ENCODE results near the gene CPEB1. TPM values are rescaled to one million over a fixed set of nuclear protein-coding genes. Genes with fewer than 3 reads are reported as not detected.
A peak's percentile ranks its signal among the peaks of the same experiment; 100 is the strongest.

The CPEB1 gene
- total RNA-seq, 1 donor from 2014 or later = 15.2 TPM

- Mint-ChIP-seq H3K27ac (ENCODE audit: unreplicated experiment) (no peak overlapping the region), H3K4me3 (ENCODE audit: unreplicated experiment) (no peak overlapping the region), H3K4me1 (ENCODE audit: low read depth, unreplicated experiment) (peaks cover 3% of the 10 kb centered on the region), H3K27me3 (ENCODE audit: unreplicated experiment) (peaks cover 16% of the 10 kb centered on the region), H3K36me3 (ENCODE audit: unreplicated experiment) (peaks cover 22% of the 10 kb centered on the region), H3K9me3 (ENCODE audit: unreplicated experiment) (peaks cover 5% of the 10 kb centered on the region)
- TF ChIP-seq CTCF (IDR thresholded peaks at IDR 0.05; ENCODE audit: partially characterized antibody, unreplicated experiment) = no peak
- no peak for DNase-seq
These were observed 15.5 kb upstream of the CPEB1 start for GRCh38 chr15:82662641-82663040.

GRCh38 chr15:82660378-82660777 is 13.2 kb upstream of the CPEB1 start:
- H3K36me3 Mint-ChIP-seq (ENCODE audit: unreplicated experiment) = peaks cover 22% of the 10 kb centered on the region
- peaks cover 3% of the 10 kb centered on the region for H3K4me1 Mint-ChIP-seq (ENCODE audit: low read depth, unreplicated experiment)
- H3K4me3 Mint-ChIP-seq (ENCODE audit: unreplicated experiment) = peak overlapping the region; percentile 7
- no peak for TF ChIP-seq CTCF (IDR thresholded peaks at IDR 0.05; ENCODE audit: partially characterized antibody, unreplicated experiment)
- H3K27me3 Mint-ChIP-seq (ENCODE audit: unreplicated experiment) = peaks cover 13% of the 10 kb centered on the region
- peaks cover 5% of the 10 kb centered on the region for H3K9me3 Mint-ChIP-seq (ENCODE audit: unreplicated experiment)
- no peak overlapping the region for H3K27ac Mint-ChIP-seq (ENCODE audit: unreplicated experiment)
- DNase-seq = no peak

GRCh38 chr15:82656641-82657266 is 9.6 kb upstream of the CPEB1 start:
- Mint-ChIP-seq H3K4me1 (ENCODE audit: low read depth, unreplicated experiment) (peaks cover 3% of the 10 kb centered on the region), H3K4me3 (ENCODE audit: unreplicated experiment) (no peak overlapping the region), H3K9me3 (ENCODE audit: unreplicated experiment) (peaks cover 2% of the 10 kb centered on the region), H3K27me3 (ENCODE audit: unreplicated experiment) (peaks cover 6% of the 10 kb centered on the region), H3K27ac (ENCODE audit: unreplicated experiment) (no peak overlapping the region), H3K36me3 (ENCODE audit: unreplicated experiment) (peaks cover 18% of the 10 kb centered on the region)
- TF ChIP-seq CTCF (IDR thresholded peaks at IDR 0.05; ENCODE audit: partially characterized antibody, unreplicated experiment) = no peak
- DNase-seq = no peak

- H3K4me1 Mint-ChIP-seq (ENCODE audit: low read depth, unreplicated experiment) = no peaks in the 10 kb centered on the region
- no peak for TF ChIP-seq CTCF (IDR thresholded peaks at IDR 0.05; ENCODE audit: partially characterized antibody, unreplicated experiment)
- no peak overlapping the region for H3K27ac Mint-ChIP-seq (ENCODE audit: unreplicated experiment)
- peaks cover 2% of the 10 kb centered on the region for H3K9me3 Mint-ChIP-seq (ENCODE audit: unreplicated experiment)
- no peak overlapping the region for H3K4me3 Mint-ChIP-seq (ENCODE audit: unreplicated experiment)
- no peak for DNase-seq
- peaks cover 11% of the 10 kb centered on the region for H3K36me3 Mint-ChIP-seq (ENCODE audit: unreplicated experiment)
- peaks cover 4% of the 10 kb centered on the region for H3K27me3 Mint-ChIP-seq (ENCODE audit: unreplicated experiment)
These were observed 8.4 kb upstream of the CPEB1 start for GRCh38 chr15:82655606-82656005.

- H3K27ac Mint-ChIP-seq (ENCODE audit: unreplicated experiment) = no peak overlapping the region
- DNase-seq = no peak
- peaks cover 5% of the 10 kb centered on the region for H3K27me3 Mint-ChIP-seq (ENCODE audit: unreplicated experiment)
These were observed 6.5 kb upstream of the CPEB1 start for GRCh38 chr15:82653483-82654168.

More at GRCh38 chr15:82653483-82654168, 6.5 kb upstream of the CPEB1 start:
- H3K36me3 Mint-ChIP-seq (ENCODE audit: unreplicated experiment) = no peaks in the 10 kb centered on the region
- no peak overlapping the region for H3K4me3 Mint-ChIP-seq (ENCODE audit: unreplicated experiment)
- no peak for TF ChIP-seq CTCF (IDR thresholded peaks at IDR 0.05; ENCODE audit: partially characterized antibody, unreplicated experiment)
- H3K4me1 Mint-ChIP-seq (ENCODE audit: low read depth, unreplicated experiment) = no peaks in the 10 kb centered on the region
- no peaks in the 10 kb centered on the region for H3K9me3 Mint-ChIP-seq (ENCODE audit: unreplicated experiment)
